MM.1S (cell line): ENCODE measurements around the gene DMRTA2.

Source experiments
- DNase-seq: peaks from one replicate; pipeline ENCODE4 v3.0.0-alpha.2; 2015
- H2AFZ ChIP-seq: fragments of 300-600 bp; sonication (generic); 2 replicates; pipeline ENCODE4 v1.6.0; 2016; ENCODE audit warnings: antibody characterized with exemption, low read length
- H3F3A ChIP-seq: fragments of 300-600 bp; sonication (generic); 2 replicates; pipeline ENCODE4 v1.6.1; 2016; ENCODE audit warnings: mild to moderate bottlenecking, antibody characterized with exemption, low read length, moderate library complexity, mixed read lengths; ENCODE audit not compliant: insufficient read depth
- H3K27ac ChIP-seq: fragments of 300-600 bp; sonication (generic); 2 replicates; pipeline ENCODE4 v1.5.1; 2016; ENCODE audit warnings: mild to moderate bottlenecking, low read length
- H3K27me3 ChIP-seq: fragments of 300-600 bp; sonication (generic); replicated peaks from 2 replicates; pipeline ENCODE4 v1.6.0; 2016; ENCODE audit warnings: low read length; ENCODE audit not compliant: insufficient read depth
- H3K36me3 ChIP-seq: fragments of 300-600 bp; sonication (generic); replicated peaks from 2 replicates; pipeline ENCODE4 v1.6.1; 2016; ENCODE audit warnings: mild to moderate bottlenecking, low read length, mixed read lengths; ENCODE audit not compliant: insufficient read depth
- H3K4me1 ChIP-seq: fragments of 300-600 bp; sonication (generic); 2 replicates; pipeline ENCODE4 v1.6.1; 2016; ENCODE audit warnings: low read length, mixed read lengths
- H3K4me2 ChIP-seq: fragments of 300-600 bp; sonication (generic); 2 replicates; pipeline ENCODE4 v1.6.0; 2016; ENCODE audit warnings: low read depth, low read length
- H3K4me3 ChIP-seq: fragments of 300-600 bp; sonication (generic); 2 replicates; pipeline ENCODE4 v1.5.1; 2016; ENCODE audit warnings: low read length, mixed read lengths
- H3K79me2 ChIP-seq: fragments of 300-600 bp; sonication (generic); 2 replicates; pipeline ENCODE4 v1.6.1; 2016; ENCODE audit warnings: mixed run types, low read length, mixed read lengths
- H3K9ac ChIP-seq: fragments of 300-600 bp; sonication (generic); 2 replicates; pipeline ENCODE4 v1.6.1; 2016; ENCODE audit warnings: low read length, mixed read lengths
- H3K9me2 ChIP-seq: fragments of 300-600 bp; sonication (generic); replicated peaks from 2 replicates; pipeline ENCODE4 v1.6.1; 2016; ENCODE audit warnings: mild to moderate bottlenecking, low read length, mixed read lengths; ENCODE audit not compliant: insufficient read depth
- H3K9me3 ChIP-seq: fragments of 300-600 bp; sonication (generic); replicated peaks from 2 replicates; pipeline ENCODE4 v1.6.1; 2016; ENCODE audit warnings: mild to moderate bottlenecking, low read length, mixed read lengths; ENCODE audit not compliant: insufficient read depth
- H4K20me1 ChIP-seq: fragments of 300-600 bp; sonication (generic); 2 replicates; pipeline ENCODE4 v1.6.1; 2016; ENCODE audit warnings: mild to moderate bottlenecking, low read length, moderate library complexity, mixed read lengths; ENCODE audit not compliant: insufficient read depth
- EZH2 ChIP-seq: fragments of 300-600 bp; sonication (generic); optimal IDR thresholded peaks from 2 replicates; pipeline ENCODE3; 2017; ENCODE audit warnings: low read depth, mild to moderate bottlenecking, antibody characterized with exemption, low read length, mixed read lengths
- EZH2phosphoT487 ChIP-seq: fragments of 300-600 bp; sonication (generic); IDR thresholded peaks from 2 replicates; pipeline ENCODE4 v1.6.1; 2018; ENCODE audit warnings: antibody characterized with exemption, low read length
- TF ChIP-seq, protein P1 (sequence below): fragments of 300-600 bp; sonication (generic); IDR thresholded peaks from 2 replicates; pipeline ENCODE4 v1.5.1; 2016; ENCODE audit warnings: antibody characterized with exemption, low read length, mixed read lengths

The DMRTA2 gene

GRCh38 chr1:50417946-50418599 lies 5.2 kb downstream of the DMRTA2 start:
- no peak overlapping the region for H3K4me2 ChIP-seq
- no peak overlapping the region for H2AFZ ChIP-seq
- no peak overlapping the region for H3K4me3 ChIP-seq
- TF ChIP-seq EZH2phosphoT487 (no peak), EZH2 (no peak)
- H3K27ac ChIP-seq = no peak overlapping the region
- no peaks in the 10 kb centered on the region for H3K79me2 ChIP-seq
- H3K36me3 ChIP-seq = no peaks in the 10 kb centered on the region
- no peaks in the 10 kb centered on the region for H3F3A ChIP-seq
- no peaks in the 10 kb centered on the region for H4K20me1 ChIP-seq
- no peak for DNase-seq
- H3K27me3 ChIP-seq = no peaks in the 10 kb centered on the region
- H3K9ac ChIP-seq = no peak overlapping the region
- no peaks in the 10 kb centered on the region for H3K4me1 ChIP-seq
- no peaks in the 10 kb centered on the region for H3K9me2 ChIP-seq
- no peaks in the 10 kb centered on the region for H3K9me3 ChIP-seq

DNA sequence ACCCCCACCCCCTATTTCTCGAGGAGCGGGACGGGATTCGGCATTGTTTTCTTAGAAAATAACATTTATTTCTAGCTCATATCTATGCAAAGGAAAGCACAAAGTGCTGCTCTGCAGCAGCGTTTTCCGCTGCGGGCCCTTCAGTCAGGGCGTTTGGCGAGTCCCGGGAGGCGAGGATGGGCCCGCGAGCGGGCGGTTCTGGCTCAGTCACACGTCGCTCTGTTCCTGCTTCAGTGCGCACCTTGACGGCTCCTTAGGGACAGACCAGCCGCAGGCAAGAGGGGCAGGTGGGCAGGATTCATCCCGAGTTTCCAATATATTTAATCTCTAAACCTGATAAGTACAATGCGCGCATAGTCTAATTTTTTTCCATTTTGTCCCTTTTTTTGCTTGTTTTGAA lies 5.7 kb downstream of the DMRTA2 start:
- H3K9me2 ChIP-seq = no peaks in the 10 kb centered on the region
- H3K4me3 ChIP-seq = no peak overlapping the region
- H3K27me3 ChIP-seq = no peaks in the 10 kb centered on the region
- no peaks in the 10 kb centered on the region for H3F3A ChIP-seq
- no peaks in the 10 kb centered on the region for H3K79me2 ChIP-seq
- H3K36me3 ChIP-seq = no peaks in the 10 kb centered on the region
- DNase-seq = no peak
- H3K4me2 ChIP-seq = no peak overlapping the region
- TF ChIP-seq EZH2phosphoT487 (no peak), EZH2 (no peak)
- TF ChIP-seq, protein P1, sequence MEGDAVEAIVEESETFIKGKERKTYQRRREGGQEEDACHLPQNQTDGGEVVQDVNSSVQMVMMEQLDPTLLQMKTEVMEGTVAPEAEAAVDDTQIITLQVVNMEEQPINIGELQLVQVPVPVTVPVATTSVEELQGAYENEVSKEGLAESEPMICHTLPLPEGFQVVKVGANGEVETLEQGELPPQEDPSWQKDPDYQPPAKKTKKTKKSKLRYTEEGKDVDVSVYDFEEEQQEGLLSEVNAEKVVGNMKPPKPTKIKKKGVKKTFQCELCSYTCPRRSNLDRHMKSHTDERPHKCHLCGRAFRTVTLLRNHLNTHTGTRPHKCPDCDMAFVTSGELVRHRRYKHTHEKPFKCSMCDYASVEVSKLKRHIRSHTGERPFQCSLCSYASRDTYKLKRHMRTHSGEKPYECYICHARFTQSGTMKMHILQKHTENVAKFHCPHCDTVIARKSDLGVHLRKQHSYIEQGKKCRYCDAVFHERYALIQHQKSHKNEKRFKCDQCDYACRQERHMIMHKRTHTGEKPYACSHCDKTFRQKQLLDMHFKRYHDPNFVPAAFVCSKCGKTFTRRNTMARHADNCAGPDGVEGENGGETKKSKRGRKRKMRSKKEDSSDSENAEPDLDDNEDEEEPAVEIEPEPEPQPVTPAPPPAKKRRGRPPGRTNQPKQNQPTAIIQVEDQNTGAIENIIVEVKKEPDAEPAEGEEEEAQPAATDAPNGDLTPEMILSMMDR = no peak
- H3K9me3 ChIP-seq = no peaks in the 10 kb centered on the region
- H3K4me1 ChIP-seq = no peaks in the 10 kb centered on the region
- H4K20me1 ChIP-seq = no peaks in the 10 kb centered on the region
- H2AFZ ChIP-seq = no peak overlapping the region
- no peak overlapping the region for H3K9ac ChIP-seq
- no peak overlapping the region for H3K27ac ChIP-seq

- H3K4me2 ChIP-seq = no peak overlapping the region
- H3K4me1 ChIP-seq = no peaks in the 10 kb centered on the region
- no peaks in the 10 kb centered on the region for H3K36me3 ChIP-seq
- H4K20me1 ChIP-seq = no peaks in the 10 kb centered on the region
- no peak for DNase-seq
- no peaks in the 10 kb centered on the region for H3K9me2 ChIP-seq
- H2AFZ ChIP-seq = no peak overlapping the region
- H3K4me3 ChIP-seq = no peak overlapping the region
- no peaks in the 10 kb centered on the region for H3K9me3 ChIP-seq
- no peaks in the 10 kb centered on the region for H3K27me3 ChIP-seq
- TF ChIP-seq EZH2phosphoT487 (no peak), EZH2 (no peak)
- TF ChIP-seq, protein P1 = no peak
- H3K79me2 ChIP-seq = no peaks in the 10 kb centered on the region
- H3F3A ChIP-seq = no peaks in the 10 kb centered on the region
- H3K27ac ChIP-seq = no peak overlapping the region
- no peak overlapping the region for H3K9ac ChIP-seq
These were observed 6.4 kb downstream of the DMRTA2 start for GRCh38 chr1:50416553-50417453.

GRCh38 chr1:50416150-50416527 lies 7.1 kb downstream of the DMRTA2 start:
- no peaks in the 10 kb centered on the region for H3K4me1 ChIP-seq
- no peak for DNase-seq
- no peaks in the 10 kb centered on the region for H4K20me1 ChIP-seq
- no peaks in the 10 kb centered on the region for H3K9me3 ChIP-seq
- H3K4me2 ChIP-seq = no peak overlapping the region
- H3K4me3 ChIP-seq = no peak overlapping the region
- H3K36me3 ChIP-seq = no peaks in the 10 kb centered on the region
- TF ChIP-seq EZH2 (no peak), EZH2phosphoT487 (no peak)
- TF ChIP-seq, protein P1 = no peak
- H3K9me2 ChIP-seq = no peaks in the 10 kb centered on the region
- no peaks in the 10 kb centered on the region for H3K79me2 ChIP-seq
- H3K9ac ChIP-seq = no peak overlapping the region
- H3F3A ChIP-seq = no peaks in the 10 kb centered on the region
- H3K27me3 ChIP-seq = no peaks in the 10 kb centered on the region
- H2AFZ ChIP-seq = no peak overlapping the region
- H3K27ac ChIP-seq = no peak overlapping the region
